ENCODE measurements around the gene CCDC27.
A peak's percentile ranks its signal among the peaks of the same experiment; 100 is the strongest.

Gene CCDC27

GRCh38 chr1:3777647-3778589, 25.7 kb downstream of the CCDC27 start:
- no peak for DNase-seq

GRCh38 chr1:3778590-3779264, 26.5 kb downstream of the CCDC27 start:
- peak; percentile 31 for DNase-seq

- peak; percentile 36 for DNase-seq
Measured at GRCh38 chr1:3779265-3779911, 27.1 kb downstream of the CCDC27 start.

- DNase-seq: no peak
Measured at GRCh38 chr1:3779912-3780416, 27.7 kb downstream of the CCDC27 start.

DNA sequence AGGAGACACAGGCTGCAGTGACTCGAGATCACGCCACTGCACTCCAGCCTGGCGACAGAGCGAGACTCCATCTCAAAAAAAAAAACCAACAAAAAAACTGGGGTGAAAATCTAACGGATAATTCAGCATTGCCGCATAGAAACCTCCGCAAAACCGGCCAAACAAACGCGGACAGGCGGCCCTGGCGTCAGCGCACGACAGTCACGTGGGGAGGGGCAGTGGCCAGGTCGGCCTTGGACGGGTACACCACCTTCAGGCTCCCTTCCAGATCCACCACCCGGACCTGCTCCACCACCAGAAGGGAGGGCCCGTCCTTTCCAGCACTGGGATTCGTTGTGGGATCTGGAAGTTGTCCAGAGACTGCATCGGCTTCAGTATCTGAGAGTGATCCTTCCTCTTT, 28.7 kb downstream of the CCDC27 start:
- DNase-seq: no peak

DNA sequence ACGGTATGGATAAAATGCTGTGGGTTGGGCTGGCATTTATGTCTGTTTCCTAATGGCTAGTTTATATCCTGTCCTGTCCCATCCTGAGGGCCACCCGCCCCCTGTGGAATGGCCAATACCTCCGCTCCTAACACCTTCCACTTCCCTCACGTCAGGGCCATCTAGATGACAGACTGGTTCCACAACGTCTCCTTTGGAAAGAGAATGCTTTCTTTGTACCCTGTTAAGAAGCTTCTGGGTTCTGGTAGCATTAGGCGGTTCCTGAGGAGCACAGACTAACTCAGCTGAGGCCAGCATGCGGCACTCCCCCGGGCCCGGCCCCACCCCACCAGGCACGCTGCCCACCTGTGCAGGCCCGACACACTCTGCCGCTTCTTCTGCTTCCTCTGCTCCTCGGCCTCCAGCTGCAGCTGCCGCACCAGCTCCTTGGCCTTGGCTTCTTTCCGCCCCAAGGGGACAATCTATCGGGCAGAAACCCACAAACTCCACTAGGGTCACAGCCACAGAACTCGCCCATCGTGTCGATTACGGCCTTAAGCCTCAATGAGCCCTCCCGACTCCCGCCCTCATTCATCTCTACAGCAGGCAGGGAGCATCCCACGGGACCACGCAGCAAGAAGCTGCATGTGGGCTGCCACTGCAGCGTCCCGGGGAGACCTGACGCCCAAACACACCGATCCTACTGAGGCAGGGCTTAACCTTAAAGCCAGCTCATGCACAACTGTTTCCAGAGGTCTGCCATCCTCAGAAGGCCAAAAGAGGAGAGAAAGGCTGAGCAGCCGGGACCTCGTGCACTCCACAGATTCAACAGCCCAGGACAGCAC, 31.6 kb downstream of the CCDC27 start:
- DNase-seq: no peak

DNA sequence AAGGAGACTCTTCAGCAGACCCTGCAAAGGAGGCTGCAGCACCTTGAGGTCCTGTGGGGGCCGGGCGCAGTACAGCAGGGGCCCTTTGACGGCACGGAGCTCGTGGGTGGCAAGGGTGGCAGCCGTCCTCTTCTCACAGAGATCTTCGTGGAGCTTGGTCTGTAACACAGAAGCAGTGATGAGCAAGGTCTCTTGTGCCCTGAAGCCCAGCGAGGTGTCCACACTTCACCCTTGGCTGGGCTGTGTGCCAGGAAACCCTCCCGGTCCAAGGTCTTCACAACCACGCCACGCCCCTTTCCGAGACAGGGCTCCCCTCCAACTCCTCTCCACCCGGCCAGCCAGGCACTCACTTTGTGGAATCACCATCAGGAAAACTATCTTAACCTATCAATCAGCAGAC, 32.8 kb downstream of the CCDC27 start:
- no peak for DNase-seq

DNA sequence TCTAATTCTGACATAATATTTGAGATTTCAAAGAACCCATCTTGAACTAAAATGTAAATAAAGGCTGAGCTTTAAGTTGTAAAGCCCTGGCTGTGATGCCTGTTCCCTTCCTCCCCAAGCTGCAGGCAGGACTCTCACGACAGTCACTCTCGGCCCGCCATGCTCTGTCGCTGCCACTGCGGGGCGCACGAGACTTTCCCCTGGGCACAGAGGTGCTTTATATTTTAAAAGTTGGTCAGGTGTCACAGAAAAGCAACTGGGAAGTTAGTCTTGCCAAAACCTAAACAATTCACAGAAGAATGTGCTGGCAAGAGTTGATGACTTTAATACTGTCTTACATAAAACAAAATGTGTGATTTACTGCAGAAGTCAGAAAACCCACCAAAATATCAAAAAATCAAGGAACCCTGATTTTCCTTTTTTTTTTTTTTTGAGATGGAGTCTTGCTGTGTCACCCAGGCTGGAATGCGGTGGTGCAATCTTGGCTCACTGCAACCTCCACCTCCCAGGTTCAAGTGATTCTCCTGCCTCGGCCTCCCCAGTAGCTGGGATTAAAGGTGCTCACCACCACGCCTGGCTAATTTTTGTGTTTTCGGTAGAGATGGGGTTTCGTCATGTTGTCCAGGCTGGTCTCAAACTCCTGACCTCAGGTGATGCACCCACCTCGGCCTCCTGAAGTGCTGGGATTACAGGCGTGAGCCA, 33.4 kb downstream of the CCDC27 start:
- DNase-seq: peak; percentile 72

- no peak for DNase-seq
Measured at GRCh38 chr1:3786468-3787348, 34.5 kb downstream of the CCDC27 start.

DNA sequence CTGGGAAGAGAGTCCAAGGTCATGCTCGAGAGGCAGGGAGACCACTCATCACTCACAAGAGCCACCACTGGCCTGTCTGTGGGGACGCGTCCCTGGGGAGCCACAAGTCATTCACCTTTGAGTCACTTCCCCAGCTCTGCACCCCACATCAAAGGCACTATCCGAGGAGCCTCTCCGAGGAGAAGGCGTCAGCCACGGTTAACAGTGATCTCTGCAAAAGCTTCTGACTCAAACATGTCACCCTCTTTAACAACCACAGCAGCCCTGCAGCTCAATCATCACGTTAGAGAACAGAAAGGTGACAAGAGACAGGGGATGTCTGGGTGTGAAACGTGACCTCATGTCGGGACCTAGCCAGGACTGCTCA, 35.1 kb downstream of the CCDC27 start:
- DNase-seq: no peak

- no peak for DNase-seq
Measured at GRCh38 chr1:3787745-3788605, 35.7 kb downstream of the CCDC27 start.

DNA sequence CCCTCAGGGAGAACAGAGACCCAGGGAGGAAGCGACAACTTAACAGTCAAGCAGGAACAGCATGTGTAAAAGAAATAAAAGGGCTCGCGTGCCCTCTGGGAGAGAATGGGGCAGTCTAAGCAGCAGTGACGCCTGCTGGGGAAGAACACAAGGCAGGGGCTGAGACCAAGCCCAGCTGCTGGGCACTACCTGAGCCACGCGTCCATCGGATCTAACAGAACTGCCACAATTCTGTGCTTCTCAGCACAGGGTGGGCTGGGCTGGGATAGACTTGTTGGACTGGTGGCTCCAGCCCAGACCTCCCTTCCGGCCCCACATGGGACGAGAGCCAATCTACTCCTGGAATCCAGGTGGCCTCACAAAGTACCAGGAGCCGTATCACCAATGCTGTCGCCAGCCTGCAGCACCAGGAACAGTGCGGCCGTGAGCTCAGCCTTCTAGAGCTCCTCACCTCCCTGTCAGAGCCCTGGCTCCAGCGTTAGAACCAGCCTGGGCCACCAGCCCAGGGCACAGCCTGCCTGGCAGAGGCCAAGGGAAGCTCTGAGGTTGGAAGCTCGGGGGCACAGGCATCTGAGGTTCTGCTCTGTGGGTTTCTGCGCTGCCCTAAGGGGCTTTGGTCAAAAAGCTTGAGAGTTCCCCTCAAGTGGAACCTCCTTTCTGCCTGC, 36.6 kb downstream of the CCDC27 start:
- DNase-seq: no peak

DNA sequence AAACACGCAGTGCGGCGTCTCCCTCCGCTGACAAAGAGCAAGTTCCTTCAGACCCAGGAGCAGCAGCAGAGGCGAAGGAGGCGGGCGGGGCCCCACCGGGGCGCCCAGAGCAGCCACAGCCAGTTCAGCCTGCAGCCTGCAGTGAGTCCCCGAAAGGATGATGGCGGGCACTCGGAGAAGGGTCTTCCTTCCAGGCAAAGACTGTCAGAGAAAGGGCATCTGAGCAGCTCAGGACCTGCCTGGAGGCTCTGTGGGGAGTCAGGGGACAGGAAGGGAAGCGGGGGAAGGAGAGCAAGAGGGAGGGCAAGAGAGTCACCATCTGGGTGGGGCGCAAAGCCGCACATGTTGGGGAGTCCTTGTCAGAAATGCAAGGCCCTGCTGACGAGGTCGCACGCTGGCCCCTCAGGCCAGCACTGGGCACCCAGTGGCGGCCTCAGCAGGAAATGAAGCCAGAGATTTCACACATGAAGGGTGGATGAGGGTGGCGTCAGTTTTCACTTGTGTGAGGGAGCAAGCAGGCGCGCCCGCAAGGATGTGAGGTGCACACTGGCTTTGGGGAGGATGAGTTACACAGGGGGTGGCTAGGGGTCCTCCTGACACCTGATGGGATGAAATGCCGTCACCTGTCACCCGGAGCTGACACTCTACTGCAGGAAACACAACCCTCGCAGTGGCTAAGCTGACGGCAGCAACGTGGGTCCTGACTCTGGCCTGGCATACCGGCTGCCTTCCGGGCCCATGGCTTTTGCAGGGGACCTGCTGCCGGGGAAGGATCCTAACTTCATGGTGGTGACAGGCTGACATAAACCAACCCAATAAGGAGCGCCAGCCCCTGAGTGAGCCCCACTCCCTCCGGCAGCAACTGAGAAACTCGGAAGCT, 37.4 kb downstream of the CCDC27 start:
- DNase-seq: no peak

DNA sequence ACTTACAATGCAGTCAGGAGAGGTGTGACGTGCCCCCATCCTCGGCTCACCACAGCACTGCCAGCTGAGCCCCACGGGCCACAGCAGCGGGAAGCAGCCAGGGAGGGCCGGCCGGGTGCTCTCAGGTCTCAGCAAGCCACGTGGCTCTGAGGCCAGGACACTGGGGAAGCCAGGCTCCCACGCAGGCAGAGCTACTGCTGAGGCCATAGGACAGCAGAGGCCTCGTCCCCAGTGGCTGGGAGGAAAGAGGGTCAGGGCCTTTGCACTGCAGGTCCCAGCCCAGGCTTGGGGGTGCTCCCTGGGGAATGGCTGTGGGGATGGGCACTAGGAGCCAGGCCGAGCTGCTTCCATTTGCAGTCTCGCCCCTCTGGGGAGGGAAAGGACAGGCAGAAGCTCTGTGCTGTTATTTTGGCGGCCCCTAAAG, 38.3 kb downstream of the CCDC27 start:
- DNase-seq: no peak

DNA sequence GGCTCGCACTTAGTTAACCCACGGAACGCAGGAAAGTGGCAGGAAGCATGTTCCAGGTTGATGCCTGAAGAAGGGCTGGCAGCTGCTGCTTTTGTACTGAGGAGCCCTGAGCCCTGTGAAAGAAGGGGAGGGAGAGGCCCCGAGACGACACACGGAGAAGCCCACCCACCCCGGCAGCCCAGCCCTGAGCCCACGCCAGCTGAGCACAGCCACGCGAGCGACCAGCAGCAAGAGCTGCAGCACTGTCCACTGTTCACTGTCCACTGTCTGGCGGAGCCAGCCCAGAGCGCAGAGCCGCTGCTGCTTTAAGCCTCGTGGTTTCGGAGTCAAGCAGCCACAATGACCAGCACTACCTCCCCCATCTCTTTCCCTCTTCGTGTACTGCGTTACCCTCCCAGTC, 38.7 kb downstream of the CCDC27 start:
- no peak for DNase-seq

- peak; percentile 18 for DNase-seq
Measured at GRCh38 chr1:3795453-3796214, 43.4 kb downstream of the CCDC27 start.

Measured in hematopoietic multipotent progenitor cell treated with erythropoietin and hydrocortisone succinate and interleukin-3 and kit ligand, for 4 days (in vitro differentiated cells).